ENCODE measurements around the gene IPO7. TPM values are rescaled to one million over a fixed set of nuclear protein-coding genes. Genes with fewer than 3 reads are reported as not detected.
A peak's percentile ranks its signal among the peaks of the same experiment; 100 is the strongest.

IPO7 gene
- total RNA-seq, 4 donors from 2014 or later: 79.1 to 188 (median 140) TPM

- DNase-seq: no peak
- Histone ChIP-seq H3K36me3 (no peaks in the 10 kb centered on the region), H3K27me3 (no peaks in the 10 kb centered on the region), H3K9me3 (no peaks in the 10 kb centered on the region), H3K27ac (no peak overlapping the region), H3K4me3 (peak overlapping the region in 1 of 2 donors; percentile 81), H3K4me1 (no peaks in the 10 kb centered on the region)
- TF ChIP-seq, protein P1, sequence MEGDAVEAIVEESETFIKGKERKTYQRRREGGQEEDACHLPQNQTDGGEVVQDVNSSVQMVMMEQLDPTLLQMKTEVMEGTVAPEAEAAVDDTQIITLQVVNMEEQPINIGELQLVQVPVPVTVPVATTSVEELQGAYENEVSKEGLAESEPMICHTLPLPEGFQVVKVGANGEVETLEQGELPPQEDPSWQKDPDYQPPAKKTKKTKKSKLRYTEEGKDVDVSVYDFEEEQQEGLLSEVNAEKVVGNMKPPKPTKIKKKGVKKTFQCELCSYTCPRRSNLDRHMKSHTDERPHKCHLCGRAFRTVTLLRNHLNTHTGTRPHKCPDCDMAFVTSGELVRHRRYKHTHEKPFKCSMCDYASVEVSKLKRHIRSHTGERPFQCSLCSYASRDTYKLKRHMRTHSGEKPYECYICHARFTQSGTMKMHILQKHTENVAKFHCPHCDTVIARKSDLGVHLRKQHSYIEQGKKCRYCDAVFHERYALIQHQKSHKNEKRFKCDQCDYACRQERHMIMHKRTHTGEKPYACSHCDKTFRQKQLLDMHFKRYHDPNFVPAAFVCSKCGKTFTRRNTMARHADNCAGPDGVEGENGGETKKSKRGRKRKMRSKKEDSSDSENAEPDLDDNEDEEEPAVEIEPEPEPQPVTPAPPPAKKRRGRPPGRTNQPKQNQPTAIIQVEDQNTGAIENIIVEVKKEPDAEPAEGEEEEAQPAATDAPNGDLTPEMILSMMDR (IDR thresholded peaks at IDR 0.05): no peak
- TF ChIP-seq POLR2A (IDR thresholded peaks at IDR 0.05): no peak
- intact Hi-C loops (cut with DNase I; ENCODE audit: low total_unique reads): no loop called here
Measured at GRCh38 chr11:9386086-9386485, 1.6 kb downstream of the IPO7 start.

- intact Hi-C loops (cut with DNase I; ENCODE audit: low total_unique reads): no loop called here
- Histone ChIP-seq H3K4me3 (no peak overlapping the region), H3K9me3 (no peaks in the 10 kb centered on the region), H3K27me3 (no peaks in the 10 kb centered on the region), H3K27ac (no peak overlapping the region), H3K4me1 (no peaks in the 10 kb centered on the region), H3K36me3 (no peaks in the 10 kb centered on the region)
- TF ChIP-seq POLR2A (IDR thresholded peaks at IDR 0.05): no peak
- TF ChIP-seq, protein P1 (IDR thresholded peaks at IDR 0.05): no peak
- DNase-seq: no peak
Measured at GRCh38 chr11:9386901-9387300, 2.4 kb downstream of the IPO7 start.

- intact Hi-C loops (cut with DNase I; ENCODE audit: low total_unique reads): no loop called here
- H3K4me1 ChIP-seq: no peaks in the 10 kb centered on the region
- DNase-seq: no peak
- H3K27ac ChIP-seq: no peak overlapping the region
- H3K36me3 ChIP-seq: no peaks in the 10 kb centered on the region
- no peaks in the 10 kb centered on the region for H3K27me3 ChIP-seq
- no peak overlapping the region for H3K4me3 ChIP-seq
- H3K9me3 ChIP-seq: no peaks in the 10 kb centered on the region
- TF ChIP-seq, protein P1 (IDR thresholded peaks at IDR 0.05): no peak
- no peak for TF ChIP-seq POLR2A (IDR thresholded peaks at IDR 0.05)
Measured at GRCh38 chr11:9396310-9396709, 11.9 kb downstream of the IPO7 start.

GRCh38 chr11:9396752-9397151 is 12.3 kb downstream of the IPO7 start:
- no peaks in the 10 kb centered on the region for H3K4me1 ChIP-seq
- DNase-seq: no peak
- no peaks in the 10 kb centered on the region for H3K27me3 ChIP-seq
- intact Hi-C loops (cut with DNase I; ENCODE audit: low total_unique reads): no loop called here
- H3K36me3 ChIP-seq: no peaks in the 10 kb centered on the region
- H3K27ac ChIP-seq: no peak overlapping the region
- H3K4me3 ChIP-seq: no peak overlapping the region
- H3K9me3 ChIP-seq: no peaks in the 10 kb centered on the region
- TF ChIP-seq, protein P1 (IDR thresholded peaks at IDR 0.05): no peak
- no peak for TF ChIP-seq POLR2A (IDR thresholded peaks at IDR 0.05)

DNA sequence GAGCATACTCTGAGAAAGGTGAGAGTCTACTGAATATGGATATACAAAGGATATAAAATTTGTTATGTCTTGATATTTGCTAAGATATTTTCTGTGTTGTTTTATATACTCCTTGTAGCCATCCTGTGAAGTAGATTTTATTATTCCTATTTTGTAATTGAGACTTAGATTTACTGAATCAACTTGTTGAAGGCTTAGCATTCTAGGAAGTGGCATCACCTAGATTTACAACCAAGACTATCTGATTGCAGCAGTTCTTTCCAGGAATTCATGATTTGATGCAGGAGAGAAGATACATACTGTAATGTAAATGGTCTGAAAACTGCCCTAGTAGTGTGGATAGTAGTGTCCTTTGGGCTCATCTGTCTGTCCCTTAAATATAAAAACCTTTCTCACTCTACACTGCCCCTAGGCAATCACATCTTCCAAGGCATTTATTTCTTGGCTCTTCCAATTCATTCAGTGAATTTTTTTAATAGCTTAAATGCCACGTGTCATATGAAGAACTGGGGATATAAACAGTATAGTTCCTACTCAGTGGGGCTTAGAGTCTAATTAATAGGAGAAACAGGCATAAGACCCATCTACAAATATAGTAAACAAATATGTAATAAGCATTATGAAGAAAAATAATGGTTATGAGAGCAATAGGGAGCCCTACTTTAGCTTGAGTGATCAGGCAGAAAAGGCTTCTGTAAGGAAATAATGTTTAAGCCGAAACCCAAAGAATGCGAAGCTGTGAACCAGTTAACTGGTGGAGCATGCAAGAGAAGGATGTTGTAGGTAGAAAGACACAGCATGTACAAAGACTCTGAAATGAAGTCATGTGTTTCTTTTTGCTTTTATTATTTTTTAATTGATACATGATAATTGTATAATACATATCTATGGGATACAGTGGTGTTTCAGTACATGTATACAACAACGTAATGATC is 13.6 kb downstream of the IPO7 start:
- Histone ChIP-seq H3K27me3 (no peaks in the 10 kb centered on the region), H3K4me1 (no peaks in the 10 kb centered on the region), H3K27ac (no peak overlapping the region), H3K4me3 (no peak overlapping the region), H3K9me3 (no peaks in the 10 kb centered on the region), H3K36me3 (no peaks in the 10 kb centered on the region)
- no peak for DNase-seq
- intact Hi-C loops (cut with DNase I; ENCODE audit: low total_unique reads): no loop called here
- TF ChIP-seq, protein P1 (IDR thresholded peaks at IDR 0.05): no peak
- TF ChIP-seq POLR2A (IDR thresholded peaks at IDR 0.05): no peak
